PC-3 (cell line): ENCODE measurements around the gene STARD7.

Source experiments
- CTCF ChIP-seq: fragments of 300-600 bp; sonication (generic); conservative IDR thresholded peaks from 2 replicates; pipeline ENCODE4 v1.5.1; 2017; ENCODE audit warnings: antibody characterized with exemption, low read depth, mild to moderate bottlenecking, low read length
- EZH2 ChIP-seq: fragments of 300-600 bp; sonication (generic); IDR thresholded peaks from one replicate; pipeline ENCODE4 v1.6.1; 2017; ENCODE audit warnings: antibody characterized with exemption, mild to moderate bottlenecking, low read length; ENCODE audit not compliant: unreplicated experiment
- EZH2phosphoT487 ChIP-seq: fragments of 300-600 bp; sonication (generic); IDR thresholded peaks from 2 replicates; pipeline ENCODE4 v1.6.1; 2018; ENCODE audit warnings: mild to moderate bottlenecking, antibody characterized with exemption, low read length, borderline replicate concordance

GRCh38 chr2:96163768-96164429, 44.7 kb downstream of the STARD7 start:
- no peak for TF ChIP-seq CTCF
- no peak for TF ChIP-seq EZH2phosphoT487
- no peak for TF ChIP-seq EZH2
